GM10266 (cell line): ENCODE measurements around the gene GALNT16.

Experiments
- DNase-seq: peaks from one replicate; pipeline ENCODE4 v3.0.0; 2012; ENCODE audit errors: extremely low spot score
- CTCF ChIP-seq: IDR thresholded peaks from 2 replicates; pipeline ENCODE4 v1.5.1; 2012; ENCODE audit warnings: mild to moderate bottlenecking, low read depth; ENCODE audit not compliant: control insufficient read depth, insufficient read depth; ENCODE audit errors: missing control alignments

GALNT16 gene

DNA sequence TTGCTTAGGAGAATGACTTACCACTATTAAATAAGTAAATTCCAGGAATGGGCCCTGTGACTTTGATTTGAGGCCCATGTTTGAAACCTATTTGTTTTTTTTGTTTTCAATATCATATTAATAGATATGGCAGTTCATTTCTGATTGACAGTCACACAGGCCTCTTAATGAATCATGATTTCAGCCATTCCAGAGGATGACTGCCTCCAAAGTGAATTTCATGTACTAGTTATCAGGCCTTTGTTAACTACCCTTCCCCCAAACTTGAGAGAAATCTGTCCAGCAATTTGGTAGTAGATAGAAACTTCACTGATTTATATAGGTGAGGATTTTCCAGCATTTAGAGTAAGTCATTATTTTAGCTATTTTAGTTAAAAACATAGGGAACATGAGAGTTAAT is 25.9 kb upstream of the GALNT16 start:
- no peak for TF ChIP-seq CTCF
- no peak for DNase-seq

GRCh38 chr14:69235708-69236107 is 24.2 kb upstream of the GALNT16 start:
- no peak for DNase-seq
- TF ChIP-seq CTCF = no peak

DNA sequence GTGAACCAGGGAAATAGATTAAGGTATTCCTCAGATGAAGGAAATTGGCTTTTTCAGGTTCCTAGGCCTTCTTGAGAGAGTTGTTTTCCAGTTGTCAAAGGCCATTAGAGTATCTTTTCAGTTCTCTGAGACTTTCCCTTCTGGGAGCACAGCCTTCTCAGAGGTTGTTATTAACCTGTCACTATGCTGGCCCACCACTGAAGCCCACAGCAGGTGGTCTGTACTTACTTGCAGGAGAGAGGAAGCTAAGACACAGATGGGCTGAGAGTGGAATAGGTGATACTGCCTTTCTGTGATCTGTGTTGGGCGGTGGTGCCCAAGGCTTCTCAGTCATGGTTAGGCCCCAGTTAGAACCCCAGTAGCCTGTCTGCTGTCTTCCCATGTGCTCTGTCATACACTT is 22.8 kb upstream of the GALNT16 start:
- DNase-seq = no peak
- no peak for TF ChIP-seq CTCF

DNA sequence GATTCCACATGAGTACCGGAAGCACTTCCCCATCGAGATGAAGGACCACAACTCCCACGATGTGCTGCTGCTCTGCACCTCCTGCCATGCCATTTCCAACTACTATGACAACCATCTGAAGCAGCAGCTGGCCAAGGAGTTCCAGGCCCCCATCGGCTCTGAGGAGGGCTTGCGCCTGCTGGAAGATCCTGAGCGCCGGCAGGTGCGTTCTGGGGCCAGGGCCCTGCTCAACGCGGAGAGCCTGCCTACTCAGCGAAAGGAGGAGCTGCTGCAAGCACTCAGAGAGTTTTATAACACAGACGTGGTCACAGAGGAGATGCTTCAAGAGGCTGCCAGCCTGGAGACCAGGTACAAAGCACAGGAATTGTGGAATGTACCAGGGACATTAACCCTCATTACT is 22.4 kb upstream of the GALNT16 start:
- DNase-seq = no peak

DNA sequence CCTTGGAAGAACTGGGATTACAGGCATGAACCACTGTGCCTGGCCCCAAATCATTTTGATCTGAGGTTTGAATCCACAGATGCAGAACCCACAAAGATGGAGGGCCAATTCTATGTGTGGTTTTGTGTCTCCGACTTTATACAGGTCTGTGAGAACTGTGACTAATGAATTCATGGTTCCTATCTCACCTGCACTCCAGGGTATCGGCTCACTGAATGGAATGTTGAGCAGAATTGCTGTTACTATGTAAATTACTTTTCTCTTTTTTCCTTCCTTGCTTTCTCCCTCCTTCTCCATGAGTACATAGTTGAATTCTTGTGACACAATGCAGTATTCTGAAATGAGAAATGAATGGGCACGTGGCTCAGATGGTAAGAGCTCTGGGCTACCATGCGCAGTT is 21.1 kb upstream of the GALNT16 start:
- TF ChIP-seq CTCF = no peak
- DNase-seq = no peak

More for the DNA sequence above, 22.4 kb upstream of the GALNT16 start:
- no peak for TF ChIP-seq CTCF

- no peak for DNase-seq
- TF ChIP-seq CTCF = no peak
These were observed 19.3 kb upstream of the GALNT16 start for GRCh38 chr14:69240527-69241173.

- no peak for TF ChIP-seq CTCF
- no peak for DNase-seq
These were observed 18.4 kb upstream of the GALNT16 start for GRCh38 chr14:69241577-69241976.
